Measurements from ENCODE around the gene TIMM13.

The TIMM13 gene

GRCh38 chr19:2454962-2455850 is 27.8 kb upstream of the TIMM13 start:
- DNase-seq (ENCODE audit: low read depth, low spot score) = no peak

- no peak for DNase-seq (ENCODE audit: low read depth, low spot score)
These were observed 27.0 kb upstream of the TIMM13 start for GRCh38 chr19:2454199-2454961.

DNA sequence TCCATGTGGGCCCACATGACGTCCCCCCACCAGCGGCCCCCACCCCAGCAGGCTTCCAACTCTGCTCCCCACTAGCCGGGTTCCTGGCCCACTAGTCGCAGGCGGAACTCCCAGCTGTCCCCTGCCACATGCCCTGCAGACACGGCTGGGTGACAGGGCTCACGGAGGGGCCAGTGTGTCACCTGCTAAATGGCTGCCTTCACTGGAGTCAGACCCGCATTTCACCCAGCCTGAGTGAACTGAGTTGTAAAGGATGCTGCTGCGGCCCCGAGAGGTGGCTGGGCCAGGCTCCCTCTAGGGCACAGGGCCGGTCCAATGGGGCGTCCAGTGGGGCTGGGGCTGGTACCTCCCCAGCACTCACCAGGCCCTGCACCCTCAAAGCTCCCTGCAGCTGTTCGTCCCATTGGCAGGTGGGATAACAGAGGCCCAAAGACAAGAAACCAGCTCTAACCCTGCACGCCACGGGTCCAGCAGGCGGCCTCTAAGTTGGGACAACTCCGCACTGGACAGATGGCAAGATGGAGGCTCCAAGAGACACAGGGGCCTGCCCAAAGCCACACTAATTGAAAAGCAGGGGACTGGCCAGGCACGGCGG is 26.1 kb upstream of the TIMM13 start:
- DNase-seq (ENCODE audit: low read depth, low spot score) = no peak

DNA sequence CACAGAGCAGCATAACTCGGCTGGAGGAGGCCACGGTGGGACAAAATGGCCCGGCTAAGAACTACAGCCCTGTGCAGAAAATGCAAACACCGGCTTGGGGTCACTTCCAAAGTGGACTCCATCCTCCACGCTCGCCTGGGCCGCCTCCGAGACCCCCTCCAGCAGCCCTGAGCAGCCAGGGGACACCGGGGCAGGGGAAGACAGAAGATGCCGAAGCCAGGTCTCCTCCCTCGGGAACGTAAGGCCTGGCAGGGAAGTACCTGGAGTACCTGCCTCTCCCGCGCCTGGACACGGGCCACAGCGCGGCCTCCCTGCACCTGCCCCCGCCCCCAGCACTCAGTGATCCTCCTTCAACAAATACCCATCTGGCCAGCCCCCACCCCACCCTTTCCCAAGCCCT is 24.4 kb upstream of the TIMM13 start:
- DNase-seq (ENCODE audit: low read depth, low spot score) = no peak

GRCh38 chr19:2451138-2451537 is 23.8 kb upstream of the TIMM13 start:
- no peak for DNase-seq (ENCODE audit: low read depth, low spot score)

DNA sequence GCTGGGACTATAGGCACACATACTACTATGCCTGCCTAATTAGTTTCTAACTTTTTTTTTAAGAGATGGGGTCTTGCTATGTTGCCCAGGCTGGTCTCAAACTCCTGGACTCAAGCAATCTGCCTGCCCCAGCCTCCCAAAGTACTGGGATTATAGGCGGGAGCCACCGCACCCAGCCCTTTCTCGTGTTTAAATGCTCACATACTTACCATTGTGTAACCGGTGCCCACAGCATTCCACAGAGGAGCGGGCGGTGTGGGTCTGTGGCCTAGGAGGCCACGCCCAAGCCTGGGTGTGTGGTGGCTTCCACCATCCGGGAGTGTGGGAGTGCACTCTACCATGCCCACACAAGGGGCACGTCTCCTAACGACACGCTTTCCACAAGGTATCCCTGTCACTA is 21.6 kb upstream of the TIMM13 start:
- no peak for DNase-seq (ENCODE audit: low read depth, low spot score)

- DNase-seq (ENCODE audit: low read depth, low spot score) = no peak
These were observed 19.0 kb upstream of the TIMM13 start for GRCh38 chr19:2446381-2446780.

GRCh38 chr19:2444251-2445002 is 17.0 kb upstream of the TIMM13 start:
- DNase-seq (ENCODE audit: low read depth, low spot score) = no peak

GRCh38 chr19:2443785-2444182 is 16.4 kb upstream of the TIMM13 start:
- no peak for DNase-seq (ENCODE audit: low read depth, low spot score)

DNA sequence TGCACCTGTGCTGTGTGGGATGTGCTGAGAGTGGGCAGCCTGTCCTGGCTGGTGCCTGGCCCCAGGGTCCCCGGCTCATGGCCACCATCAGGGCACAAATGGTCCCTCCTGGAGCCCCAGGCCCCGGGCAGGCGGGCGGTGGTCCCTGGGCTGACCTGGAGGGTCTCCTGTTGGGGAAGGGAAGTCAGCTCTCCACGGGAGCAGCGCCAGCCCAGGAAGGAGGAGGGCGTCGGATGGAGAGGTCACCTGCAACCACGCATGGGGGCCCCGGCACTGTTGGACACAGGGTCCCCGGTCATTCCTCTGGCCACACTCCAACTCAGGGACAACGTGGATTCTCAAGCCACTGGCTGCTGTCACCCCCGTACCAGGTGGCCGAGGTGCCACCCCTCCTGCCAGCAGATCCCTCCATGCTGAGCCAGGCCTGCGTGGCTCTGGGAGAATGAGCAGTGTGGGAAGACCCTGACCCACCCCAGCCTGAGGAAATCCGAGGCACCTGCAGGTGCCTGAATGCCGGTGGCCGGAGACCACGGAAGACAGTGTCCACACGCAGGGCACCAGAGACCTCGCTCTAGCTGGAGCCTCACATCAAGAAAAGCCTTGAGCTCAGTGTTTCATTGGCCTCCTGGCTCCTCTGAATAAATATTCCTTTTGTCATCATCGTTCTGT is 15.9 kb upstream of the TIMM13 start:
- DNase-seq (ENCODE audit: low read depth, low spot score) = no peak

GRCh38 chr19:2441096-2441752 is 13.8 kb upstream of the TIMM13 start:
- no peak for DNase-seq (ENCODE audit: low read depth, low spot score)

- no peak for DNase-seq (ENCODE audit: low read depth, low spot score)
These were observed 13.1 kb upstream of the TIMM13 start for GRCh38 chr19:2440515-2440914.

DNA sequence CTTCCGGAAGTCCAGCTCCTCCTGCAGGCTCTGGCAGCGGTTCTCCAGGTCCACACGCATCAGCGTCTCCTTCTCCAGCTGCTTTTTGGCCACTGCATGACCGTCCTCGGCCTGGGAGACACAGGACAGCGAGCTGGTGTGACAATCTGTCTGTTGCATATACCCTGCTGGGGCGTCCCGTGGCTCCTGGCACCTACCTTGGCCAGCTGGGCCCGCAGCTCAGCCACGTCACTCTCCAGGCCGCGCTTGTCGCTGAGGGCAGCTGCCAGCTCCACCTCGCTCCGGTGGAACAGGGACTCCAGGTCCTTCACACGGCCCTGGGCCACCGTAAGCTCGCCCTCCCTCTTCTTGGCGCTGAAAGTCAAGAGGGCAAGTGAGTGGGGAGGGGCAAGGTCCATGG is 10.8 kb upstream of the TIMM13 start:
- no peak for DNase-seq (ENCODE audit: low read depth, low spot score)

GRCh38 chr19:2436926-2437325 is 9.5 kb upstream of the TIMM13 start:
- DNase-seq (ENCODE audit: low read depth, low spot score) = no peak

GRCh38 chr19:2436384-2436783 is 9.0 kb upstream of the TIMM13 start:
- no peak for DNase-seq (ENCODE audit: low read depth, low spot score)

GRCh38 chr19:2434721-2435265 is 7.4 kb upstream of the TIMM13 start:
- no peak for DNase-seq (ENCODE audit: low read depth, low spot score)

DNA sequence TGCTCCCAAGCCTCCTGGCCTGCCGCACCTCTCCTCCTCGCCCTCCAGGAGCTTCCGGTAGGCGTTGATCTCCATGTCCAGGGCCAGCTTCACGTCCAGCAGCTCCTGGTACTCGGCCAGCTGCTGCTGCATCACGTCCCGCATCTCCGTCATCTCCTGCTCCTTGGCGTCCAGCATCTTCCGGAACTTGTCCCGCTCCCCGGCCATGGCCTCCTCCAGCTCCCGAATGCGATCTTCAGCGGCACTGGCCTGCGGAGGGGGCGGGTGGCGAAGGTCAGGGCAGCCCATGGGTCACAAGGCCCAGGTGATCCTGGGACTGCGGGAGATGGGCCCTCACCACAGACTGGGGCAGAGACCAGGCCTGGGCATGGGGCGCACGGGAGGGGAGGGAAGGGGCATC is 6.9 kb upstream of the TIMM13 start:
- no peak for DNase-seq (ENCODE audit: low read depth, low spot score)

DNA sequence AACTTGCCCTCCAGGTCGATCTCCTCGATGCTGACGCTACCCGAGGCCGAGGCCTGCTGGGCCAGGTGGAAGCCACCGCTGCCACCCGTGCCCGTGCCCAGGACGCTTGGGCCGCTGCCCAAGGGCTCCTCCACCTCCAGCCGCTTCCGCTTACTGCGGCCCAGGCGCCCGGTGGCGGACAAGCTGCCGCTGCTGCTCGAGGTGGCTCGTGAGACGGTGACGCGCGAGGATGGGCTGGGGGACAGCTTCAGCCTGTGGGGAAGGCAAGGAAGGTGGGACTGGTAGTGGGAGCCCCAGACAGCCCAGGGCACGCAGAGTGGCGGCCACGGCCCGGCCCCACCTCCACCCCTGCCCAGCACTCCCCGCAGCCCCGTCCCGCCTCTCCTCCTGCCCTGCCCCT is 6.5 kb upstream of the TIMM13 start:
- no peak for DNase-seq (ENCODE audit: low read depth, low spot score)

DNA sequence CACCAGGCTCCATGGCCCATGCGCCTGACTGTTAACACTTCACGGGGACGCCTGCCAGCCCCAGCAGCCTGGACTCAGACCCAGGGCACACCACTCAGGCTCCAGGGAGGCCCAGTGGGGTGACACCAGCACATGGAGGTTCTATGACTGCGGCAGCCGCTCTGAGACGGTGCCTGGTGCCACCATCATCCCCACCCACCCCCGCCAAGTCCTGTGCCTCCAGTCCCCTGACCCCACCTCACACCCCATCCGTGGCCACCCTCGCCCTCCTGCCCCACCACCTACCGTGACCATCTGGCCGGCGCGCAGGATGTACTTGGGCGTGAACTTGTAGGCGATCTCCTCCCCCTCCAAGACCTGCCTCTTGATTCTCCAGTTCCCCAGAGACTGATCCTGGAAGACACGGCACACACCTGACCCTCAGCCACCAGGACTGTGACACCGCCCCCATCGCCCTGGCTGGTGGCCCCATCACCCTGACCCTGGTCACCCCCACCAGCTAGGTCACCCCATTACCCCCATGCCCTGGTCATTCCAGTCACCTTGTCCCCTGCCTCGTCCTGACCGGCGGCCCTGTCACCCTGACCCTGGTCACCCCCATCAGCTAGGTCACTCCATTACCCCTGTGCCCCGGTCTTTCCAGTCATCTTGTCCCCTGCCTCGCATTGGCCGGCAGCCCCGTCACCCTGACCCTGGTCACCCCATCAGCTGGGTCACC is 4.9 kb upstream of the TIMM13 start:
- DNase-seq (ENCODE audit: low read depth, low spot score) = no peak
